Superior temporal gyrus (tissue), 1 donor: Measurements from ENCODE around the gene RTCA.
"Not testable (repeated sequence)": the region's sequence is repeated elsewhere in the genome, so short reads cannot be mapped to it uniquely, and the experiment has no call there.

ENCODE experiments used
- DNase-seq: peaks from one replicate; pipeline ENCODE4 v3.0.0-alpha.2; 2016; ENCODE audit errors: extremely low spot score

RTCA gene

DNA sequence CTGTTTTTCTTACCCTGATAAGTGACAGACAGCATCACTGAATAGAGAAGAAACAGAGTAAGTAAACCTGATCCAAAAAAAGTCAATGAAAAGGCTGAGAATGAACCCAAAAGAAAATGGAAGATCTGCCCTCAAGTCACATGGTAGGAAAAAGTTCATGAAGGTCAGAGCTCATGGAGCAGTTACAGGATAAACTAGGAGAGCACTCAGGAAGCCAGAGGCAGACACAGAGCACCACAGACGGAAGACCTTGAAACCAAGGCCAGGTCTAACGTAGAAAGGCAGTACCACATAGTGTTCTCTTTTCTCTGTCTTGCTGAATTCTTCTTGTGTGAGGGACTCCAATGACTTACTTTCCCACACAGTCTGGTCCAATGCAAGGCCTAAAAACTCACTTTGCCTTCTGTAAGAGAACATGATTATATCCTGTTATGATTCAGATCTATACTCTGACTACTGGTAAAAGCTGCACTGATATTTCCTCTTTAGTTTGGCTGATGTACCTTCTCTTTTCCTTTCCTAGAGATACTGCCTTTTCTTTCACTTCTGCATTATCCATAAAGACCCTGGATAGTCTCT is 40.8 kb downstream of the RTCA start:
- DNase-seq = no peak

DNA sequence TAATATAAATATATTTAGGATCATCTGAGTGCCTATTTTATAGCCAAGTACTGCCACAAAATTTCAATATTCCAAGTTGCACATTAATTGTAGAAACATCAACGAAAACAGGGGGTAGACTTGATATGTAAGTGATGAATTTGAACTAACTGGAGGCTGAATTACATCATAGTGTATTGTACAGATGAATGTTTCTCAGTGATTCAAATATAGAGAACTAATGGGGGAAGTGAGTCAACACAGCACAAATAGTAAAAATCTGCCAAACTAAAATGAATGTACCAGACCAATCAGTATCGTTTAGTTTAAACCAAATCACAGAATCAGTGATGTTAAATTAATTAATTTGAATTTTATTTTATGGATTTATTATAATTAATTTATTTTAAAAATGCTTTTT is 42.8 kb downstream of the RTCA start:
- DNase-seq = no peak

DNA sequence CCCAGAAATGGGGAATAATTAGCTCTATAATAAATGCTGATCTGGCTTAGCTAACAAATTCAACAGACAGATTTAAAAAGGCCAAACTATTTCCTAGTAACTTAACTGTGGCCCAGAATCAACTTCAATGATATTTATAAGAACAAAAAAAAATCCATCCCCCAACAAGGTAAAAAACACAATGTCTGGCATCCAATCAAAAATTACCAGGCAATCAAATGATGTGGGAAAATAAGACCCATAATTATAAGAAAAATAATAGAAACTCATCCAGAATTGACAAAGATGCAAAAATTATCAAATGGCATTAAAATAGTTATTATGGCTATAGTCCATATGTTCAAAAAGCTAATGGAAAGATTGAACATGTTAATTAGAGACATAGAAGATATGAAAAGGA is 43.8 kb downstream of the RTCA start:
- DNase-seq = no peak

DNA sequence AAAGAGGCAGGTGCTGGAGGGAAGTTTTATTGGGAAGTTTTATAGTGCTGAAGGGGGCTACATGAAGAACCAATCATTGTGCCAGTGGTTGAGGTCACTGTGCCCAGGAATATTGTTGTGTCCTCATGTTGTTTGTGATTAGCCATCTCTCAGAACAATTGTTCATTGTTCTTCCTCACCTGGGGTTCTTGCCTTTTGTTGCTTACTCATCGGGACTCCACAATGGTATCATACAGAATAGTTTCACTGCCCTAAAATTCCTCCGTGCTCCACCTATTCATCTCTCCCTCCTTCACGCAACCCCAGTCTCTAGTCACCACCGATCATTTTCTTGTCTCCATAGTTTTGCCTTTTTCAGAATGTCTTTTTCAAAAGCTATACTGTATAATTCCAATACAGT is 47.4 kb downstream of the RTCA start:
- no peak for DNase-seq

DNA sequence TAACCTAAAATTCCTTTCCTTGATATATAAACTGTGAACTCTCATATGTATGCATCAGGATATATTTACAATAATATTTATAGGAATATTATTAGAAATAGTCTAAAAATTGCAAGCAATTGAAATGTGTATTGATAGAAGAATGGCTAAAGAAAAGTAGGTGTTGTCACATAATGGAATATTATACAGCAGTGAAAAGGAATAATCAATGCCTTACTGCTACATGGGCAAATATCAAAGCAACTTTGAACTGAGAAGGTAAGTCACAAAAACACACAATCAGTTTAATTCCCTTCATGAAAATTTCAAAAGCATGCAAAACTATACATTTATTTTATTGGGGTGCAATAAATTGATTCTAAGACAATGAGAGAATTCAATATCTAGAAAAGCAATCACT is 50.6 kb downstream of the RTCA start:
- DNase-seq = no peak

DNA sequence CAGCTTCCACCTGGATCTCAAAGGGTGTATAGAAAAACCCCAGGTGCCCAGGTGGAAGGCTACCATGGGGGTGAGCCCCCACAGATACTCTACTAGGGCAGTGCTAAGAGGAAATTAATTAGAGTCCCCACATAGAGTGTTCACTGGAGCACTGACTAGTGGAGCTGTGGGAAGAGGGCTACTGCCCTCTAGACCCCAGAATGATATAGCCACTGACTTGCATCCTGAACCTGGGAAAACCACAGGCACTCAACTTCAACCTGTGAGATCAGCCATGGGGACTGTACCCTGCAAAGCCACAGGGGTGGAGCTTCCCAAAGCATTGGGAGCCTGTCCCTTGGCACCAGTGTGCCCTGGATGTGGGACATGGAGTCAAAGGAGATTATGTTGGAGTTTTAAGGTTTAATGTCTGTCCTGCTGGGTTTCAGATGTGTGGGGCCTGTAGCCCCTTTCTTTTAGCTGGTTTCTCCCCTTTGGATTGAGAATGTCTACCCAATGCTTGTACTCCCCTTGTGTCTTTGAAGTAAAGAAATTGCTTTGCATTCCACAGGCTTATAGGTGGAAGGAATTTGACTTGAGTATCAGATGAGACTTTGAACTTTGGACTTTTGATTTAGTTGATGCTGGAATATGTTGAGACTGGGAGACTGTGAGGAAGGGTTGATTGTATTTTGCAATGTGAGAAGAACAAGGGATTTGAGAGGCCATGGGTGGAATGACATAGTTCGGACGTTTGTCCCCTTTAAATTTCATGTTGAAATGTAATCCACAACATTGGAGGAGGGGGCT is 54.5 kb downstream of the RTCA start:
- DNase-seq = no peak

DNA sequence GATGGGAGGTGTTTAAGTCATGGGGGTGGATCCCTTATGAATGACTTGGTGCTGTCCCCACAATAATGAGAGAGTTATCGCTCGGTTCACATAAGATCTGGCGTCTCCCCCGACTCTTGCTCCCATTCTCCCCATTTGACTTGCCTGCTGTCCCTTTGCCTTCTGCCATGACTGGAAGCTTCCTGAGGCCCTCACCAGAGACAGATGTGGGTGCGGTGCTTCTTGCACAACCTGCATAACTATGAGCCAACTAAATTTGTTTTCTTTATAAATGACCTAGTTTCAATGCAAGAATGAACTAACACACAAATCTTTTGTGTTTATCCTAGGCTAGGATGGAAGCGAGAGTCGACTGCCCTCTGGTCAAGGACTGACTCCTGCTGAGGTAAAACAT is 55.1 kb downstream of the RTCA start:
- DNase-seq = no peak

DNA sequence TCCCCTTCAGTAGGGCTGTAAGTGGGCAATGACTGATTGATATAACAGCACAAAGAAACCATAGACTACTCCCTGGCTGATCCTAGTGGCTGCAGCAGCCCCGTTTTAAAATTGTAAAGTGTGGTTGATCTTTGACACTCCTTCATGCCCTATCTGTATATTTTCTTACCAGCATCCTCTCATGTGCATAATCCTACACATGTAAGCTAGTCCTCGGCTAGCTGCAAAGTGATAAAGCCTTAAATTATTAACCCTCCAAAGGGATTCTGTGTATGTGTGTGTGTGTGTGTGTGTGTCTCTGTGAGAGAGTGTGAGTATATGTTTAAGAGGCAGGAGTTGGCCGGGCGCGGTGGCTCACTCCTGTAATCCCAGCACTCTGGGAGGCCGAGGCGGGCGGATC is 55.5 kb downstream of the RTCA start:
- no peak for DNase-seq

DNA sequence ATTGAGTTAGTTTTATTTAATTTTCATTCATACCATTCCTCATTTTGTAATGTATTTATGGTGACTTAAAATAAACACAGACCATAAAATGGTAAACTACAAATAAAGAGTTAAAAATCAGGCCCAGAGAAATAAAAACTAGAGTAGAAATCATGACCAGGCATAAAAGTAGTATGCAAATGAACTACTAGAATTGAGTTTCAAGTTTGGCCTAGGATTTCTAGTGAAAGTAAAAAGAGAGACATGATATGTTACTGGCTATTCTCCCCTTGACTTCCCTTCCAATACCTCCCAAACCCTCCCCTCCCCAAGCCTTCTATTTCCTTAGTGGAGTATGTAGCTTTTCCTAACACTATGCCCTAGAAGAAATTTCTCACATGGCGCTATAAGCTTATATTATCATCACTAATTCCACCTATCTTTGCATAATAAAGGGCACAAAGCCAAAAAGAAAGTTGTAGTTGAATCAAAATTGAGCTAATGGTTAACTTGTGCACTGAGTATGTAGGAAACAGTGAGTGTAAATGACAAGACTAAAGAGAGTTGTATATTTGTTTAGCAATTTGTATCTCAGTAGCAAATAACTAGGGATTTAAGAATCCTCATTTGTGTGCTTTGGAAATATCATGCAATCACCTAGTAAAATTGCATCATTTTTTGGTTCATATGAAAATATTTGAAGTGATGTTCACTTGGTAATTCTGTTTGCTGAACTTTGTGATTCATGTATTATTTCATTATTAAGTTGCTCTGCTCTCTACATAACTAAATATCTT is 56.6 kb downstream of the RTCA start:
- DNase-seq = no peak

DNA sequence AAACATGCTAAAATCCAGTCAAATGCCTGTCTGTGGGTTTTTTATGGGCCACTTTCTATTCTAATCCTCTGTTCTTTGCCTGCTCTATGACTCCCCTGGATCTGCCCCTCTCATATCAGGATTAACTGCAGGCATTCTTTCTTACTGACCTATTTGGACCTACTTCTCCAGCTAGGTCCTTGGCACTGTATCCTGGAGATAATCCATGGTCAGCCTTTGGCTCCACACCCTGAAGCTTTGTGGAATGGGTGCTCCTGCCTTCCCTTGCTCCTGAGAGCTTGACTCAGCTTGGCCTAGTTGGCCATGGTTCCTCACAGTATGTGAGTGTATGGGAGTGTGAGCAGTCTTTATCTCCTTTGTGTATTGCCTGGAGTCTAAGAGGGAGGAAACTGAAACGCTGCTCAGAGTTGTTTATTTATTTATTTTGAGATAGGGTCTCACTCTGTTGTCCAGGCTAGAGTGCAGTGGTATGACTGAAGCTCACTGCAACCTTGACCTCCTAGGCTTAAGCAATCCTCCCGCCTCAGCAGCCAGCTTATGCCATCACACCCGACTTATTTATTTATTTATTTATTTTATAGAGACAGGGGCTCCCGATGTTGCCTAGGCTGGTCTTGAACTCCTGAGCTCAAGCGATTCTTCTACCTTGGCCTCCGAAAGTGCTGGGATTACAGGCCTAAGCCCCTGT is 57.5 kb downstream of the RTCA start:
- no peak for DNase-seq

DNA sequence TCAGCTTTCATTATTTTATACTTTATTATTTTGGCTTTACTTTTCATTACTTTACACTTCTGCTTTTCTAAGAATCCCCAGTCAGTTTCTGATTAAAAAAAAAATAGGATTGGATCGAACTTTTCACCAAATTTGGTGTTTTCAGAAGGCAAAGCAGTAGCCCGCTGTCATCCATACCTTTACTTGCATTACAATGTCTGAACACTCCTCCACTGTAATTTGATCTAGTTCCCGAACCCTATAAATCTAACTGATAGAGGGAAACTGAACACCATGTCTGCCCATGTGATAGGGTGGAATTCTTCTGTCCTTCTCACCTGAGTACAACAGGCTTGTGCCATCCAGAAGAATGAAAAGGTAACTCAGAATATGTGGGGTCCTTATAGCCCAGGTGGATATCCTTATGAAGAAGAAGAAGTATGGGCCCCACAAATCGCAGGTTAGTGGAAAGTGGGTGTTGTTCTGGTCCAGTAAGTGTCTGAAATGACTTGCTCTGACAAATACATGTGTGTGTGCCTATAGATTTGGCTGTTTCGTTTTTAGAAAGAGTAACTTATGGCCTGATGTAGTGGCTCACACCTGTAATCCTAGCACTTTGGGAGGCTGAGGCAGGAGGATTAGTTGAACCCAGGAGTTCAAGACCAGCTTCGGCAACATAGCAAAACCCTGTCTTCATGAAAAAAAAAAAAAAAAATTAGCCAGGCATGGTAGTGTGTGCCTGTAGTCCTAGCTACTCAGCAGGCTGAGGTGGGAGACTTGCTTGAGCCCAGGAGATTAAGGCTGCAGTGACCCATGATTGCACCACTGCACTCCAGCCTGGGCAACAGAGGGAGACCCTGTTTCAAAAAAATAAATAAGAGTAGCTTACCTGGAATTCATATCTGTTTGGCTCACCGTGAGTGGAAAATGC is 59.7 kb downstream of the RTCA start:
- no peak for DNase-seq

DNA sequence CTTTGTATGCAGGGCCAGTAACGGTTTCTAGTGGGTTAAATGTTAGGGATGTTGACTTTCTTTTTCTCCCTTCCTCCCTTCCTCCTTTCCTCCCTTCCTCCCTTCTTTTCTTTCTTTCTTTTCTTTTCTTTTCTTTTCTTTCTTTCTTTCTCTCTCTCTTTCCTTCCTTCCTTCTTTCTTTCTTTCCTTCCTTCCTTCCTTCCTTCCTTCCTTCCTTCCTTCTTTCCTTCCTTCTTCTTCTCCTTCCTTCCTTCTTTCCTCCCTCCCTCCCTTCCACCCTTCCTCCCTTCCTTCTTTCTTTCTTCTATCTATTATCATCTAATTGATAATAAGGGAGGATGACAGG is 60.3 kb downstream of the RTCA start:
- not testable (repeated sequence) for DNase-seq

DNA sequence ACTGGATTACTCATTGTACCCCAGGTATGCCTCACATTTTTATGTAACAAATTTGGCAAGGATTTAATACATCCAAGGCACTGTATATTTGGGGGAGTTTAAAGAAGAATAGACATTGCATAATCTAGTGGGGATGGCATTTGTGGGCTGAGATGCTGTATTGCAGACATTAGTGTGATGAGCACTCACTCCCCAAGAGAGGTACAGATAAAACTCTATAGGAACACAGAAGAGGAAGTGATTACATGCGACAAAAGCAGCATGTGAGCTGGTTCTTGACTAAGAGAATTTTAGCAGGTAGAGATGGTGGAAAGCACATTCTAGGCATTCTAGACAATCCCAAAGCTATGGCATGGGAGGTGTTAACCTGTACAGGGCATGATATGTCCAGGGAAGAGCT is 62.1 kb downstream of the RTCA start:
- no peak for DNase-seq

DNA sequence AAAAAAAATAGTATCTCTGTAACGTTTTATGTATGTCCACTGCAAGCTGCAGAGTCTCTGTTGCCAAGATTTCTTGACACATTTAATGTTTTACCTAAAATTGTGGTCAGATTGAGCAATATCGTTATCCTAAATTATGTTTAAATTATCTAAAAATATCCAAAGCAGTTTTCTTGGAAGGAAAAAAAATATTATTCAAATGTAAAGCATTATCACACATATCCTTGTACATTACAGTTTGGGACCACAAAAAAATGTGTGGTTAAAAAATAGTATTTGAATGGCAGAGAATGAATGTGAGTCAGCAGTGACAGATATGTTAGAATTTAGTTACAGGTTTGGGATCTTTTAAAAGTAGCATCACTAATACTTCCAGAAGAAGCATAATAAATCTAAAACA is 65.1 kb downstream of the RTCA start:
- not testable (repeated sequence) for DNase-seq

DNA sequence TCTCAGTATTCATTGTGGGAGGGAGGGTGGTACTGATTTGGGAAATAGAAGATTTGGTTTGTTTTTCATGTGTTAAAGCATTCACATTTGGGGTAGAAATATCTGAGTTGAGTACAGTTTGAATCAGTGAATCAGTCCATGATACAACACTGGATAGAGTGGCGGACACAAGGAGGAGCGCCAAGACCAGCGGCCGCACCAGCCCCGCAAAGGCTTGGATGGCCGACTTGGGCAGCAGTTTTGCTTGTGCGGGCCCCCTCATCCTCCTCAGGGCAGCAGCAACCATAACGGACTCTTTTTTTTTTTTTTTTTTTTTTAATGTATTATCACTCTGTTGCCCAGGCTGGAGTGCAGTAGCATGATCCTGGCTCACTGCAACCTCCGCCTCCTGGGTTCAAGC is 66.3 kb downstream of the RTCA start:
- DNase-seq = no peak

DNA sequence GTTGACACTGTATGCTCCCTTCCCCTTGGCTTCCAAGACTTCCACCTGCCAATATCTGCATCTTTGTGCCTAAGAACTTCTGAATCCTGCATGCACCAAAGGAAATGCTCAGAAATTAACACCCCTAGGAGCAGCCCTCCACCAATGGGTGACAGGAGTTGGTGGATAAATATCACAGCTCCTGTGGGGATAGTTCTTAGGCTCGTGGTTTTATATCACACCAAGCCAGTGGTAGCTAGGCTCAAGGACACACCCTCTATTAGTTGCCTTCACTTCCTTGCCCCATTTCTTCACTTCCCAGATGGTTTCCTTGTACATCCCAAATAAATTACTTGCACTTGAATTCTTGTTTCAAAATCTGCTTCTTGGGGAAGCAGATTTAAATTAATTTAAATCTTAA is 69.4 kb downstream of the RTCA start:
- DNase-seq = no peak

DNA sequence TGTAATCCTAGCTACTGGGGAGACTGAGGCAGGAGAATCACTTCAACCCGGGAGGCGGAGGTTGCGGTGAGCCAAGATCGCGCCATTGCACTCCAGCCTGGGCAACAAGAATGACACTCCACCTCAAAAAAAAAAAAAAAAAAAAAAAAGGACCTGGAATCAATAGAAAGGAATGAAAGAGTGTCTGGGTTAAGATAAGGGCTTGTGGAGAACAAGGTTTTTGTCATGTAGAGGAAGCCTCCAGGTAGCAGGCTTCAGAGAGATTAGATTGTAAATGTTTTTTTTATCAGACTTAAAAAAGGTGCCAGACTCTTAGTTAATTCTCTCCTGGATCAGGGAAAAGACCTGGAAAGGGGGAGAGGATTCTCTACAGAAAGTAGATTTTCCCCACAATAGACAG is 71.9 kb downstream of the RTCA start:
- not testable (repeated sequence) for DNase-seq

DNA sequence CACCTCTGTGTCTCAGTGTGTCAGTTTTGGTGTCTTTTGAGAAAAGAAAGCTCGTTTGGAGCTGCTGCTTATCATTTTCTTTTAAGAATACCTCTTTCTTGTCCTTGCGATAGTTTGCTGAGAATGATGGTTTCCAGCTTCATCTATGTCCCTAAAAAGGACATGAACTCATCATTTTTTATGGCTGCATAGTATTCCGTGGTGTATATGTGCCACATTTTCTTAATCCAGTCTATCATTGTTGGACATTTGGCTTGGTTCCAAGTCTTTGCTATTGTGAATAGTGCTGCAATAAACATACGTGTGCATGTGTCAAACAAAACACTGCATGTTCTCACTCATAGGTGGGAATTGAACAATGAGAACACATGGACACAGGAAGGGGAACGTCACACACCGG is 73.7 kb downstream of the RTCA start:
- DNase-seq = not testable (repeated sequence)

DNA sequence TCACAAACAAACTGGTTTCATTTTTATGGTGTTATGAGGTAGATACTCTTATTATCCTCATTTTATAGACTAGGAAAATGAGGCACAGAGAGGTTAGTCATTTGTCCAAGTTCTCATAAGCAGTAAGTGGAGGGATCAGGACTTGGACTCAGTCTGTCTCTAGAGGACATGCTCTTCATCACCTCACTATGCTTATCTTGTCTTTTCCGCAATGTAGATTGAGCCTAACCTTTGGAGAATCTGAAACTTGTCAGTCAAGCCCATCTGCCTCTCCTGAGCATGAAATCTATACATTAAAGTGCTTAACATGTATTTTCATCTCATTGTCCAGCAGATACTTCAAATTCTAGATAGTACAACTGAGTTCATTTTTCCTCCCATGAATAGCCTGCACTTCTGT is 74.5 kb downstream of the RTCA start:
- no peak for DNase-seq

DNA sequence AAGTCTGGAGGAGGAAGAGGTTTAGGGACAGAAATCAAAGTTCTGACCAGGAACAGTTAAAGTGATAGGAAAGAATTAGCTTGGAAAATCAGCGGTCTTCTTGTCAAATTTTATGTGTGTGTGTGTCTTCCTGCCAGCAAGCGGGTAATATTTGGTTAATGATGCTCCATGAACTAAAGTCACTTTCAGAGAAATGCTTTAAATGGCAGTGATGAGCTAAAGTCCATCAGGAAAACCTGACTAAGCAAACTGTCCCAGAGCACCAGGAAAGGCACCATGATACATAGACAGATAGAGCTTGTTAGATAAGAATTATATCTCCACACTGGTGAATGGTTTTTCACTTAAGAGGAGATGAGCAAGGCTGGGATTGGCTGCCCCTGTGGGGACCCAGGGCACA is 76.3 kb downstream of the RTCA start:
- DNase-seq = no peak
